Osteoblast (primary cell): ENCODE measurements around the gene SLC16A10. TPM values are rescaled to one million over a fixed set of nuclear protein-coding genes. Genes with fewer than 3 reads are reported as not detected.
A peak's percentile ranks its signal among the peaks of the same experiment; 100 is the strongest.

Experiments
- DNase-seq: peaks from one replicate; pipeline ENCODE4 v3.0.0; 2011; ENCODE audit warnings: low spot score, mixed read lengths; ENCODE audit not compliant: insufficient read length; ENCODE audit errors: missing footprints
- H2AFZ ChIP-seq: 2 replicates; pipeline ENCODE4 v1.6.0; 2011; ENCODE audit warnings: mild to moderate bottlenecking, low read length
- H3K27ac ChIP-seq: 2 replicates; pipeline ENCODE4 v1.5.1; 2011; ENCODE audit warnings: mild to moderate bottlenecking, low read depth, low read length, moderate library complexity
- H3K27me3 ChIP-seq: 2 replicates; pipeline ENCODE4 v1.6.0; 2012; ENCODE audit warnings: mild to moderate bottlenecking, control low read depth, inconsistent platforms, low read length, moderate library complexity; ENCODE audit not compliant: insufficient read depth
- H3K36me3 ChIP-seq: 2 replicates; pipeline ENCODE4 v1.5.1; 2011; ENCODE audit warnings: mild to moderate bottlenecking, low read length, control low read depth, moderate library complexity; ENCODE audit not compliant: insufficient read depth
- H3K4me1 ChIP-seq: 2 replicates; pipeline ENCODE4 v1.5.1; 2011; ENCODE audit warnings: mild to moderate bottlenecking, low read length, control low read depth, moderate library complexity; ENCODE audit not compliant: insufficient read depth
- H3K4me2 ChIP-seq: 2 replicates; pipeline ENCODE4 v1.6.0; 2011; ENCODE audit warnings: mild to moderate bottlenecking, low read length; ENCODE audit not compliant: insufficient read depth
- H3K4me3 ChIP-seq: fragments of 200-600 bp; sonication (generic); 3 replicates; pipeline ENCODE4 v1.5.1; 2012; ENCODE audit warnings: mild to moderate bottlenecking, low read length, inconsistent platforms; ENCODE audit not compliant: insufficient read depth
- H3K79me2 ChIP-seq: 2 replicates; pipeline ENCODE4 v1.6.0; 2012; ENCODE audit warnings: mild to moderate bottlenecking, low read length, control low read depth, inconsistent platforms; ENCODE audit not compliant: insufficient read depth
- H3K9me3 ChIP-seq: 2 replicates; pipeline ENCODE4 v1.5.1; 2011; ENCODE audit warnings: low read depth, low read length, control low read depth
- H4K20me1 ChIP-seq: 2 replicates; pipeline ENCODE4 v1.6.0; 2012; ENCODE audit warnings: mild to moderate bottlenecking, low read length, control low read depth; ENCODE audit not compliant: insufficient read depth
- CTCF ChIP-seq: IDR thresholded peaks from 2 replicates; pipeline ENCODE4 v1.5.1; 2011; ENCODE audit warnings: mild to moderate bottlenecking, low read depth, low read length, moderate library complexity; ENCODE audit errors: extremely low read depth
- total RNA-seq: library from RNA; depleted of rRNA; stranded (reverse); fragments of >200 nt; gene quantifications from 2 replicates; pipeline ENCODE4 v1.2.3, GENCODE V29; 2012

Gene SLC16A10
- total RNA-seq, 1 donor = under 0.01 TPM

GRCh38 chr6:111076024-111076695, 11.1 kb upstream of the SLC16A10 start:
- no peak for DNase-seq
- no peaks in the 10 kb centered on the region for H3K9me3 ChIP-seq
- H3K27ac ChIP-seq = no peak overlapping the region
- no peaks in the 10 kb centered on the region for H3K36me3 ChIP-seq
- H3K79me2 ChIP-seq = no peaks in the 10 kb centered on the region
- H3K27me3 ChIP-seq = peaks cover 10% of the 10 kb centered on the region
- no peaks in the 10 kb centered on the region for H4K20me1 ChIP-seq
- H3K4me3 ChIP-seq = no peak overlapping the region
- no peak overlapping the region for H2AFZ ChIP-seq
- no peak overlapping the region for H3K4me2 ChIP-seq
- H3K4me1 ChIP-seq = no peaks in the 10 kb centered on the region
- TF ChIP-seq CTCF = no peak

- H3K79me2 ChIP-seq = no peaks in the 10 kb centered on the region
- no peak overlapping the region for H2AFZ ChIP-seq
- H3K4me3 ChIP-seq = no peak overlapping the region
- H3K9me3 ChIP-seq = no peaks in the 10 kb centered on the region
- TF ChIP-seq CTCF = no peak
- H3K4me1 ChIP-seq = no peaks in the 10 kb centered on the region
- H3K36me3 ChIP-seq = no peaks in the 10 kb centered on the region
- H3K27ac ChIP-seq = no peak overlapping the region
- H4K20me1 ChIP-seq = no peaks in the 10 kb centered on the region
- no peak overlapping the region for H3K4me2 ChIP-seq
- DNase-seq = no peak
- H3K27me3 ChIP-seq = peaks cover 12% of the 10 kb centered on the region
These were observed 6.6 kb upstream of the SLC16A10 start for GRCh38 chr6:111080698-111081097.

GRCh38 chr6:111086685-111087084, 618 bp upstream of the SLC16A10 start:
- Histone ChIP-seq H3K4me3 (peak overlapping the region; percentile 67), H3K27me3 (peaks cover 60% of the 10 kb centered on the region)

More at GRCh38 chr6:111086685-111087084, 618 bp upstream of the SLC16A10 start:
- H3K79me2 ChIP-seq = no peaks in the 10 kb centered on the region
- TF ChIP-seq CTCF = no peak
- H3K9me3 ChIP-seq = no peaks in the 10 kb centered on the region
- H3K36me3 ChIP-seq = no peaks in the 10 kb centered on the region
- no peak for DNase-seq
- peak overlapping the region; percentile 86 for H3K4me2 ChIP-seq
- no peak overlapping the region for H3K27ac ChIP-seq
- H3K4me1 ChIP-seq = peaks cover 8% of the 10 kb centered on the region
- no peaks in the 10 kb centered on the region for H4K20me1 ChIP-seq
- H2AFZ ChIP-seq = peak overlapping the region; percentile 78
